GM23338 (cell line): Measurements from ENCODE around the gene ARHGEF11.

Source experiments
- CTCF ChIP-seq, 2 experiments: fragments of 200-600 bp in 1 of 2; sonication (generic) in 1 of 2; conservative IDR thresholded peaks; 2 replicates each; pipeline versions ENCODE4 v1.5.1 to v1.6.1; 2016 to 2017; ENCODE audit warnings: antibody characterized with exemption in 2 of 2, low read depth in 2 of 2, mild to moderate bottlenecking in 2 of 2, moderate library complexity in 1 of 2
- EZH2 ChIP-seq: fragments of 200-600 bp; sonication (generic); IDR thresholded peaks from one replicate; pipeline ENCODE4 v1.8.0; 2017; ENCODE audit warnings: antibody characterized with exemption, mild to moderate bottlenecking, low read depth; ENCODE audit not compliant: unreplicated experiment
- EZH2phosphoT487 ChIP-seq: fragments of 200-600 bp; sonication (generic); IDR thresholded peaks from one replicate; pipeline ENCODE4 v1.8.1; 2018; ENCODE audit warnings: antibody characterized with exemption; ENCODE audit not compliant: unreplicated experiment
- POLR2AphosphoS5 ChIP-seq: IDR thresholded peaks from 2 replicates; pipeline ENCODE4 v1.6.1; 2016; ENCODE audit warnings: antibody characterized with exemption, low read depth
- REST ChIP-seq: IDR thresholded peaks from one replicate; pipeline ENCODE4 v1.6.1; 2018; ENCODE audit warnings: antibody characterized with exemption; ENCODE audit not compliant: unreplicated experiment
- TF ChIP-seq, protein P1 (sequence below): IDR thresholded peaks from 2 replicates; pipeline ENCODE4 v1.6.1; 2016; ENCODE audit warnings: antibody characterized with exemption

- TF ChIP-seq CTCF (conservative IDR thresholded peaks at IDR 0.05; ENCODE audit: low read depth in 2 of 2) (peak; percentile 24 to 44; a peak in 3 of 4 replicates), EZH2phosphoT487 (no peak), POLR2AphosphoS5 (no peak), REST (no peak), EZH2 (peak; percentile 65)
- TF ChIP-seq, protein P1, sequence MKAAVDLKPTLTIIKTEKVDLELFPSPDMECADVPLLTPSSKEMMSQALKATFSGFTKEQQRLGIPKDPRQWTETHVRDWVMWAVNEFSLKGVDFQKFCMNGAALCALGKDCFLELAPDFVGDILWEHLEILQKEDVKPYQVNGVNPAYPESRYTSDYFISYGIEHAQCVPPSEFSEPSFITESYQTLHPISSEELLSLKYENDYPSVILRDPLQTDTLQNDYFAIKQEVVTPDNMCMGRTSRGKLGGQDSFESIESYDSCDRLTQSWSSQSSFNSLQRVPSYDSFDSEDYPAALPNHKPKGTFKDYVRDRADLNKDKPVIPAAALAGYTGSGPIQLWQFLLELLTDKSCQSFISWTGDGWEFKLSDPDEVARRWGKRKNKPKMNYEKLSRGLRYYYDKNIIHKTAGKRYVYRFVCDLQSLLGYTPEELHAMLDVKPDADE, result no peak
These were observed 152.2 kb downstream of the ARHGEF11 start, which contains the start of gene PEAR1 for GRCh38 chr1:156893048-156893953.
